DOHH2 (cell line): ENCODE results near the gene PLXND1.

Experiments
- EZH2phosphoT487 ChIP-seq: fragments of 200-600 bp; sonication (generic); IDR thresholded peaks from 2 replicates; pipeline ENCODE4 v1.6.1; 2017; ENCODE audit warnings: borderline replicate concordance, mild to moderate bottlenecking, antibody characterized with exemption, low read length, moderate library complexity, mixed read lengths
- TF ChIP-seq, protein P1 (sequence below): fragments of 200-600 bp; sonication (generic); IDR thresholded peaks from one replicate; pipeline ENCODE4 v1.5.1; 2014; ENCODE audit warnings: antibody characterized with exemption, mild to moderate bottlenecking, low read depth, low read length; ENCODE audit not compliant: poor library complexity, severe bottlenecking

DNA sequence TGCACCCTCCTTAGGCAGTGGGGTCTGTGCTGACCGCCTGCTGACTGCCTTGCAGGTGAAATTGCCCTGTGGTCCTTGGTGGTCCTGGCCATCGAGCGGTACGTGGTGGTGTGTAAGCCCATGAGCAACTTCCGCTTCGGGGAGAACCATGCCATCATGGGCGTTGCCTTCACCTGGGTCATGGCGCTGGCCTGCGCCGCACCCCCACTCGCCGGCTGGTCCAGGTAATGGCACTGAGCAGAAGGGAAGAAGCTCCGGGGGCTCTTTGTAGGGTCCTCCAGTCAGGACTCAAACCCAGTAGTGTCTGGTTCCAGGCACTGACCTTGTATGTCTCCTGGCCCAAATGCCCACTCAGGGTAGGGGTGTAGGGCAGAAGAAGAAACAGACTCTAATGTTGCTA lies 75.7 kb downstream of the PLXND1 start:
- TF ChIP-seq EZH2phosphoT487: no peak
- TF ChIP-seq, protein P1, sequence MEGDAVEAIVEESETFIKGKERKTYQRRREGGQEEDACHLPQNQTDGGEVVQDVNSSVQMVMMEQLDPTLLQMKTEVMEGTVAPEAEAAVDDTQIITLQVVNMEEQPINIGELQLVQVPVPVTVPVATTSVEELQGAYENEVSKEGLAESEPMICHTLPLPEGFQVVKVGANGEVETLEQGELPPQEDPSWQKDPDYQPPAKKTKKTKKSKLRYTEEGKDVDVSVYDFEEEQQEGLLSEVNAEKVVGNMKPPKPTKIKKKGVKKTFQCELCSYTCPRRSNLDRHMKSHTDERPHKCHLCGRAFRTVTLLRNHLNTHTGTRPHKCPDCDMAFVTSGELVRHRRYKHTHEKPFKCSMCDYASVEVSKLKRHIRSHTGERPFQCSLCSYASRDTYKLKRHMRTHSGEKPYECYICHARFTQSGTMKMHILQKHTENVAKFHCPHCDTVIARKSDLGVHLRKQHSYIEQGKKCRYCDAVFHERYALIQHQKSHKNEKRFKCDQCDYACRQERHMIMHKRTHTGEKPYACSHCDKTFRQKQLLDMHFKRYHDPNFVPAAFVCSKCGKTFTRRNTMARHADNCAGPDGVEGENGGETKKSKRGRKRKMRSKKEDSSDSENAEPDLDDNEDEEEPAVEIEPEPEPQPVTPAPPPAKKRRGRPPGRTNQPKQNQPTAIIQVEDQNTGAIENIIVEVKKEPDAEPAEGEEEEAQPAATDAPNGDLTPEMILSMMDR: no peak
